ENCODE data around the gene KCNH2. TPM values are rescaled to one million over a fixed set of nuclear protein-coding genes. Genes with fewer than 3 reads are reported as not detected.

The KCNH2 gene
- total RNA-seq, 1 experiment from 2014 or later = 1.5 TPM

GRCh38 chr7:151016505-151016904, 38.4 kb upstream of the KCNH2 start:
- Histone ChIP-seq H3K4me1 (ENCODE audit: insufficient read depth, low read length, poor library complexity, severe bottlenecking) (peaks cover 28% of the 10 kb centered on the region), H3K27me3 (replicated peaks; ENCODE audit: insufficient read depth, low read depth, low read length, poor library complexity) (peaks cover 6% of the 10 kb centered on the region), H3K36me3 (ENCODE audit: insufficient read depth, low read length, poor library complexity, severe bottlenecking) (no peaks in the 10 kb centered on the region), H3K9me3 (ENCODE audit: low read depth, low read length, poor library complexity, severe bottlenecking) (no peaks in the 10 kb centered on the region), H3K27ac (ENCODE audit: low read depth, low read length, poor library complexity, severe bottlenecking) (no peak overlapping the region), H3K4me3 (ENCODE audit: low read depth, low read length, poor library complexity, severe bottlenecking) (no peak overlapping the region)
- TF ChIP-seq EZH2 (IDR thresholded peaks at IDR 0.05; ENCODE audit: borderline replicate concordance, low read depth, low read length, poor library complexity, severe bottlenecking) = no peak
- CTCF ChIA-PET = no interaction called here
- POLR2A ChIA-PET (ENCODE audit: low non-redundant PET) = no interaction called here
- BruUV-seq (replicated peaks) = no TSS peak
- intact Hi-C loops (cut with micrococcal nuclease; ENCODE audit: unreplicated experiment) = no loop called here
- DNase-seq (ENCODE audit: low spot score) = no peak

GRCh38 chr7:151015967-151016366, 37.8 kb upstream of the KCNH2 start:
- Histone ChIP-seq H3K36me3 (ENCODE audit: insufficient read depth, low read length, poor library complexity, severe bottlenecking) (no peaks in the 10 kb centered on the region), H3K27ac (ENCODE audit: low read depth, low read length, poor library complexity, severe bottlenecking) (no peak overlapping the region), H3K4me1 (ENCODE audit: insufficient read depth, low read length, poor library complexity, severe bottlenecking) (peaks cover 28% of the 10 kb centered on the region), H3K27me3 (replicated peaks; ENCODE audit: insufficient read depth, low read depth, low read length, poor library complexity) (peaks cover 6% of the 10 kb centered on the region), H3K9me3 (ENCODE audit: low read depth, low read length, poor library complexity, severe bottlenecking) (no peaks in the 10 kb centered on the region), H3K4me3 (ENCODE audit: low read depth, low read length, poor library complexity, severe bottlenecking) (no peak overlapping the region)
- no TSS peak for BruUV-seq (replicated peaks)
- TF ChIP-seq, protein P1, sequence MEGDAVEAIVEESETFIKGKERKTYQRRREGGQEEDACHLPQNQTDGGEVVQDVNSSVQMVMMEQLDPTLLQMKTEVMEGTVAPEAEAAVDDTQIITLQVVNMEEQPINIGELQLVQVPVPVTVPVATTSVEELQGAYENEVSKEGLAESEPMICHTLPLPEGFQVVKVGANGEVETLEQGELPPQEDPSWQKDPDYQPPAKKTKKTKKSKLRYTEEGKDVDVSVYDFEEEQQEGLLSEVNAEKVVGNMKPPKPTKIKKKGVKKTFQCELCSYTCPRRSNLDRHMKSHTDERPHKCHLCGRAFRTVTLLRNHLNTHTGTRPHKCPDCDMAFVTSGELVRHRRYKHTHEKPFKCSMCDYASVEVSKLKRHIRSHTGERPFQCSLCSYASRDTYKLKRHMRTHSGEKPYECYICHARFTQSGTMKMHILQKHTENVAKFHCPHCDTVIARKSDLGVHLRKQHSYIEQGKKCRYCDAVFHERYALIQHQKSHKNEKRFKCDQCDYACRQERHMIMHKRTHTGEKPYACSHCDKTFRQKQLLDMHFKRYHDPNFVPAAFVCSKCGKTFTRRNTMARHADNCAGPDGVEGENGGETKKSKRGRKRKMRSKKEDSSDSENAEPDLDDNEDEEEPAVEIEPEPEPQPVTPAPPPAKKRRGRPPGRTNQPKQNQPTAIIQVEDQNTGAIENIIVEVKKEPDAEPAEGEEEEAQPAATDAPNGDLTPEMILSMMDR (conservative IDR thresholded peaks at IDR 0.05; ENCODE audit: low read depth, low read length) = no peak
- no peak for TF ChIP-seq EZH2 (IDR thresholded peaks at IDR 0.05; ENCODE audit: borderline replicate concordance, low read depth, low read length, poor library complexity, severe bottlenecking)
- ChIA-PET POLR2A (ENCODE audit: low non-redundant PET) (no interaction called here), CTCF (no interaction called here)
- intact Hi-C loops (cut with micrococcal nuclease; ENCODE audit: unreplicated experiment) = no loop called here
- no peak for DNase-seq (ENCODE audit: low spot score)

DNA sequence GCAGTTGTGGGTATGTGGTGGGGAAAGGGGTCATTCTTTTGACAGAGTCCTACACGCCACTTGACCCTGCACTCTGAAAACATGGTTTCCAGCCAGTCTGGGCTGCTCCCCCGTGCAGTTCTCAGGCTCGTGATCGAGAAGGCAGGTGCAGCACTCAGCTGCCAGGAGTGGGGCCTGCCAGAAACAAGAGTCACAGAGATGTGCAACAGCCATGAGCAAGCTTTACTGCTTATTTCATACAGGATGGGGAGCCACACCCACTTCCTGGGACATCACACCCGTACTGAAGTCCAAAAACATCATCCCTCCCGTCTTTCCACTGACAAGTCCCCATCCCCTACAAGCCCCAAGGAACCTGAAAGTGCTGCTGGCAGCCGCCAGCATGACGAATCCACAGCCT, 36.8 kb upstream of the KCNH2 start:
- TF ChIP-seq, protein P1 (conservative IDR thresholded peaks at IDR 0.05; ENCODE audit: low read depth, low read length) = no peak
- no peak for TF ChIP-seq EZH2 (IDR thresholded peaks at IDR 0.05; ENCODE audit: borderline replicate concordance, low read depth, low read length, poor library complexity, severe bottlenecking)

More for the DNA sequence above, 36.8 kb upstream of the KCNH2 start:
- CTCF ChIA-PET = no interaction called here
- H3K27ac ChIP-seq (ENCODE audit: low read depth, low read length, poor library complexity, severe bottlenecking) = no peak overlapping the region
- H3K9me3 ChIP-seq (ENCODE audit: low read depth, low read length, poor library complexity, severe bottlenecking) = no peaks in the 10 kb centered on the region
- no TSS peak for BruUV-seq (replicated peaks)
- no peaks in the 10 kb centered on the region for H3K36me3 ChIP-seq (ENCODE audit: insufficient read depth, low read length, poor library complexity, severe bottlenecking)
- no peak overlapping the region for H3K4me3 ChIP-seq (ENCODE audit: low read depth, low read length, poor library complexity, severe bottlenecking)
- POLR2A ChIA-PET (ENCODE audit: low non-redundant PET) = no interaction called here
- peaks cover 6% of the 10 kb centered on the region for H3K27me3 ChIP-seq (replicated peaks; ENCODE audit: insufficient read depth, low read depth, low read length, poor library complexity)
- no peak for DNase-seq (ENCODE audit: low spot score)
- peaks cover 28% of the 10 kb centered on the region for H3K4me1 ChIP-seq (ENCODE audit: insufficient read depth, low read length, poor library complexity, severe bottlenecking)
- intact Hi-C loops (cut with micrococcal nuclease; ENCODE audit: unreplicated experiment) = loop anchor here (5.0 kb wide), 1 partner anchor 97 kb away; no protein-coding TSS in a partner anchor
